GM18858 (cell line): ENCODE measurements around the gene CIB1.
"Not testable (repeated sequence)": the region's sequence is repeated elsewhere in the genome, so short reads cannot be mapped to it uniquely, and the experiment has no call there.

ENCODE experiments used
- ATAC-seq: cut with Tn5 transposase; IDR thresholded peaks from one replicate; pipeline ENCODE4 v1.9.1; 2021; ENCODE audit not compliant: unreplicated experiment

Gene CIB1

DNA sequence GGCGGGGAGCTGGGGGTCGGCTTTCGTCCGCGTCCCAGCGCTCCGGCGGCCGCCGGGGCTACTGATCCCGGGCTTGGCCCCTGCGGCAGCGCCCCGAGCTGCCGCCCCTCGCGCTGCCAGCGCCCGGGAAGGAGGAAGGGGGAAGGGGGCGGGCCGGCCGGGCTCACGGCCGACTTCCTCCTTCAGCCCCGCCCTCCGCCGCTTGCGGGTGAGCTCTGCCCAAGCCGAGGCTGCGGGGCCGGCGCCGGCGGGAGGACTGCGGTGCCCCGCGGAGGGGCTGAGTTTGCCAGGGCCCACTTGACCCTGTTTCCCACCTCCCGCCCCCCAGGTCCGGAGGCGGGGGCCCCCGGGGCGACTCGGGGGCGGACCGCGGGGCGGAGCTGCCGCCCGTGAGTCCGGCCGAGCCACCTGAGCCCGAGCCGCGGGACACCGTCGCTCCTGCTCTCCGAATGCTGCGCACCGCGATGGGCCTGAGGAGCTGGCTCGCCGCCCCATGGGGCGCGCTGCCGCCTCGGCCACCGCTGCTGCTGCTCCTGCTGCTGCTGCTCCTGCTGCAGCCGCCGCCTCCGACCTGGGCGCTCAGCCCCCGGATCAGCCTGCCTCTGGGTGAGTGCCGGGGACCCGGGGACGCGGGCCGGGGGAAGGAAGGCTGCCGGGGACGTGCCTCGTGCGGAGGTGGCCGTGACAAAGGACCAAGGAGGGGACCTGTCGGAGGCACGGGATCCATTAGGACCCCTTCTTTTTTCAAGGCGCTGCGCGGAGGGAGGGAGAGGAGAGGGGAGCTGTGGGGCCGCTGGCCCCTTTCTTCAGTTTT is 32.4 kb downstream of the CIB1 start, which contains the start of gene SEMA4B:
TSS of gene SEMA4B (plus strand) at position 201 of the 814 bp plus-strand sequence. CDS start at position 450, 249 bp downstream.
- ATAC-seq = peak; percentile 67

DNA sequence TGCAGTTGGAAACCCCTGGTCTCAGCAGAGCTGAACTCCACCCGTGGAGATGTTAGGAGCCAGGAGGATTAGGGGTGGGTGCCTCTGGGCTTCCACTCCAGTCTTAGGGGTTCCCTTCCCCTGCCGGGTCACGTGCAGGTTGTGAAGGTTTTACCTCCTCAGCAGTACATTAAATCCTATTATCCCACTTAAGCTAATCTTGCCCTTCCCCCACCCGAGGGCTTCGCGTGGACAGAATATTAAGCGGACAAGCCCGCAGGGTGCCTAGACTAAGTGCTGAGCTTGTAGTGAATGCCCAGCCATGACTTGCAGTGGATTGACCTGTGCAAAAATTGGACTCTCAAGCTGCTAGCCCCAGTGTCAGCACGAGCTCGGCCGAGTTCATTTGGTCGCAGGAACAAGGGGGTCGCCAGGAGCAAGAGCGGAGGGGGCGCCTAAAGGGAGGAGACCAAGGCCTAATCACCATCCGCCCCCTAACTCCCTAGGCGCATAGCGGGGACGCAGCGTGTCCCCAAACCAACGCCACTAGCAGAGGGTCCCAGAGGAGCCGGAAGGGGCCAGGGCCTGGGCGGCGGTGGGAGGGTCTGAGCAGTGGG is 33.1 kb downstream of the CIB1 start:
- no peak for ATAC-seq

DNA sequence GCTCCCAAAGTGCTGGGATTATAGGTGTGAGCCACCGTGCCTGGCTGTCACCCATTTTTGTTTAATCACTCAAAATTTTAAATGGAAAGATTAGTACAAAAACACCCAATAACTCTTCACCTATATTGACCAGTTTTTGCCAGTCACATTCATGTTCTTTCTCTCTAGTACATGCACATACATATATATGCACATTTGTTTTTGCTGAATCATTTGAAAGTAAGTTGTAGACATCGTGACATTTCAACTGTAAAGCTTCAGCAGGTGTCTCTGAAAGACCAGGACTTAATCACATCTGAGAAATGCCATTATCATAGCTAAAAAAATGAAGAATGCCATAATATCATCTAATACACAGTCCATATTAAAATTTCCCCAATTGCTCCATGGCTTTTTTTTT is 39.1 kb downstream of the CIB1 start:
- no peak for ATAC-seq

DNA sequence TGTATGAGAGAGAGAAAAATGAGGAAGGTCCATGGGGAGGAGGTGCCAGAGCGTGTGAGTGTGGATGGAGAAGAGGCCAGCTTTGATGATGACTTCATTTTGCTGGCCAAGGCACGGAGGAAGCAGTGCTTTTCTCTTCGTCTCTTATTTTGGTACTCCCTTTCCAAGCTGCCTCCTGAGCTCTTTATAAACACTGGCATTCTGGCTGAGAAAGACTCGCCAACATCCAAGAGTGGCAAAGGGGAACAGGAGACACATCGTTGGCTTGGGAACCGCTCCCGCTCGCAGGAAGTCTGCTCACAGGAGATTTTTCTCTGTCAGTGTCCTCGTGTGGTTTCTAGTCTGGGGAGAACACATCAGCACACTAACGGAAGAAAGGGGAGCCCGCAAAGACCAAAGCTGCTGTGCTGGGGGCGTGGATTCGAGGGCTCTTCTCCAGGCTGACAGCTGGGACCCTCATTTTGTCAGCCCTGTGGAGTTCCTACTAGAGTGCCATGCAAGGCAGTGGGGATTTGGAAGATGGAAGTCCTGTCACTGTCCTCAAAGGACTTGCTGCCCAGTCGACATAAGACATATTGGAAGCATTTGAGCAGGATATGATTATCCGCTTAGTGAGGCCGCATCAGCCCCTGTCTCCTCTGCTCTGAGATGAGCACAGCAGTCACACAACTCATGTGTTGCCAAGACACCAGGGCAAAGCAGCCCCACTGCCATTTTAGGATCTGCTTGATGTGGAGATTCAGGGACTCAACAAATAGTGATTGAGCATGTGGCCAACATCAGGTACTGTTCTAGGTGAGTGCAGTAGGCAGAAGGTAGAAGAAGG is 40.6 kb downstream of the CIB1 start:
- no peak for ATAC-seq

DNA sequence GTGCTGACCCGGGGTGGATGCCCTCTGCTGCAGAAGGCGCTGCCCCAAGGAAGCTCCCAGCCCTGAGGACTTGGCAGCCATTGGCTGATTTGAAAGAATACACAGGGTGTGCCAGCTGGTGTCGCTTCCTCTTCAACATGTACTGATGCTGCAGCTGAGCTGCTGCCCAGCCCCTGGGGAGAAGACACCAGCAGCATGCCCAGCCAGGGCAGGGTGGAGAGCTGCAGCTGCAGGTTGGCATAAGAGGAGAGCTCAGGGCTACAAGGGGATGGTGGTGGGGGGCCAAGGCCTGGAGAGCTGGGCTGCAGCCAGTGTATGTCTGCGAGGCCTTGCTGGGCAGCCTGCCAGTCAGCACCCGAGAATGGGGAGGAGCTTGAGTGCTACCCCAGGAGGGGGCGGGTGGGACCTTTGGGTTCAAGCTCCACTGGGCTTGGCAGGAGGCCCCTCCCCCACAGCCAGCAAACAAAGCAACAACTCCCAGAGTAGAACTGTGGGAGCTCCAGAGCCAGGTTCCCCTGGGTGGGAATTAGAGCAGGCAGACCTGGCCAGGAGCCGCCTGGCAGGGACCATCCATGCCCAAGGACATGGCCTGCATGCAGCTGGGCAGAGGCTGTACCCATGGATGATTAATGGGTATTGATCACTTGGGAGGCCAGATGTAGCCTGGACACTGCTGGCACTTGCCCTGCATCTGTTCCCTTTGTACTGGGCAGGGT is 41.8 kb downstream of the CIB1 start:
- peak; percentile 47 for ATAC-seq

DNA sequence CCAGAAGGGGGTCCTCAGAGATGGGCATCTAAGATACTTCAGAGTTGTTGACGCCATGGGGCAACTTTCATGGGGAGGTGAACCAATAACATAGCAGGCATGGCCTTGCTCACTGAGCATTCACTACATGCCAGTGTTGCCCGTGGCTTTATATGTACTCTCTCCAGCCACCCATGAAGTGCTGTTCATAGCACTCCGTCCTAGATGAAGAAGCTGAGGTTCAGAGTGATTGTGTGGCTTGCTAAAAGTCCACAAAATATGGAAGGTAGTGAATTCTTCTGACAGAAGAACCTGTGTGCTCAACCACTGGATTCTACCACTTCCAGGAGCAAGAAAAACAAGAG is 42.4 kb downstream of the CIB1 start:
- no peak for ATAC-seq

DNA sequence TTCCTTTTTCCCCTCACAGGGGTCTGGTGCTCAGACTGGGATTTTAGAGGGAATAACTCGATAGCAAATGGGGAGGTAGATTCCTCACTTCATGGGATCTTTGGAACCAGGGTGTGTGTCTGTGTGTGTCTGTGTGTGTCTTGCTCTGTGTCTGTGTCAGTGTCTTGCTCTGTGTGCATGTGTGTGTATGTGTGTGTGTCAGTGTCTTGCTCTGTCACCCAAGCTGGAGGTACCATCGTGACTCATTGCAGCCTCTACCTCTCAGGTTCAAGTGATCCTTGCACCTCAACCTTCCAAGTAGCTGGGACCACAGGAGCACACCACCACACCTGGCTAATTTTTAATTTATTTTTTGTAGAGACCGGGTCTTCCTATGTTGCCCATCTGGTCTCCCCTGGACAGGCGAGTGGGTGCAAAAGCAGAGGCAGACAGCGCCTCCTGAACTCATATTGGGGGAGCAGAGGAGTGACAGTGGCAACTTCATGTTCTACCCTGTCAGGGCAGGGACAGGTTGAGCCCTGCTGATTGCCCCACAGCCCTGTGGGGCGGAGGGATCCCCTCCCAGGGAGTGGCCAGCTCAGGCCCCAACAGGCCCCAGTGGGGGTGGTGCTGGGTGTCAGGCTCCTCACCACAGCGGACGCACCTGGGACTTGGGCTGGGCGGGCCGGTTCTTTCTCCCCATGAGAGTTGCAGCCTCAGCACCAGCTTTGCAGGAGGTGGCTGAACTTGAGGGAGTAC is 43.0 kb downstream of the CIB1 start:
- no peak for ATAC-seq

DNA sequence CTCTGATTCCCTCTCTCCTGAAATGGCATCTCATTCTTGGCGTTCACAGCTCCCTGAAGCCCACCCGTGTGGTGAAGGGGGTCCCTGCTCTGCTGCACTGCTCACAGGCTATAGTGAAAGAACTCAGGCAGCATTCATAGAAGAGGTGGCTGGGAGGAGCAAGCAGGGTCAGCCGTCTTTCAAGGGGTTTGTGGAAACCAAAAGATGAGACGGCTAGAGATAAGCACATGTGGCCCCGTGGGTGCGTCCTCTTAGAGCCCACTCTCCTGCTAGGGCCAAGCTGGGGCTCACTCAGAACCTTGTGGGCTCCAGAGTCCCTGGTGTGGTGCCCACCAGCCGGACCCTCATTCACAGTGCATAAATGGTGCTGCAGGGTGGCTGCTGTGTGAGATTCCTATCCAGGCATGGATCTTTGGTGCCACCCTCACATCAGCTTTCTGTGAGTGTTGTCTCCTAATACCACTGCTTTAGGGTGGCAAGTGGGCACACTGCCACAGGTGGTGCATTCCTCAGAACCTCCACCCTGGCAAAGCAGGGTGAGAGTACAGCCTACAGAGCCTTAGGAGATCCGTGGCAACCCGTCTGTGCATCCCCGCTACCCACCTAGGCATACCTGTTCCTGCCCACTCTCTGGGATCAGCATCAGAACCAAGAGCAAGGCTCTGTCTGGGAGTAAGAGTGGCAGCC is 43.8 kb downstream of the CIB1 start:
- ATAC-seq = no peak

DNA sequence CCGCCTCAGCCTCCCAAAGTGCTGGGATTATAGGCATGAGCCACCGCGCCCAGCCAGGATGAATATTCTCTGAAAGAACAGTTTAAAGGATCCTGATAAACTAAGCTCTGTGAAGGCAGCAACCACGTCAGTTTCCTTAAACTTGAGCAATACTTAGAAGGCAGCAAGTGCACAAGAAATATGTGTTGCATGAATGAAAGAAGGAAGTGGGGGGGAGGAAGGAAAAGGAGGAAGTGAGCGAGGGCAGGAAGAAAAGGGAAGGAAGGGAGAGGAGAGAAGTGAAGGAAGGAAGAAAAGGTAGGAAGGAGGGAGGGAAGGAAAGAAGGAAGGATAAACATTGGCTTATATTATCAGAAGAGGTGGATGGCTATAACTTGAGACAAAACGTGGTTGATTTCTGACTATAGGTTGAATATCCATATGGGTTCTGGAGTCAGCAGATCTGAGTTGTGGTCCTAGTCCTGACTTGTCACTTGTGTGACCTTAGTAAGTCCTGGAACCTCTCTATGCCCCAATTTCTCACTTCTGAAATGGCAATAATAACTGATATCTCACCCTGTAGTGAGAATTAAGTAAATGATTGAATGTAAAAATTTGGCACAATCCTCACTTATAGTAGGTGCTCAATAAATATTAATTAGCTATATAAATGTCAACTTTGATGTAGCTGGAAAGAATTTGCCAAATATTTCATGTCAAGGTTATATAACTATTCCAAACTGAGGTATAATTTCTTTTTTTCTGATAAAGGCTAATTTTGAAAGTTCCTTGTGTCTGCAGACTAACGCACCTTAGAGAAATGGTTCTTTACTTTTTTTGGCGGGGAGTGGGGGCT is 44.6 kb downstream of the CIB1 start:
- no peak for ATAC-seq

DNA sequence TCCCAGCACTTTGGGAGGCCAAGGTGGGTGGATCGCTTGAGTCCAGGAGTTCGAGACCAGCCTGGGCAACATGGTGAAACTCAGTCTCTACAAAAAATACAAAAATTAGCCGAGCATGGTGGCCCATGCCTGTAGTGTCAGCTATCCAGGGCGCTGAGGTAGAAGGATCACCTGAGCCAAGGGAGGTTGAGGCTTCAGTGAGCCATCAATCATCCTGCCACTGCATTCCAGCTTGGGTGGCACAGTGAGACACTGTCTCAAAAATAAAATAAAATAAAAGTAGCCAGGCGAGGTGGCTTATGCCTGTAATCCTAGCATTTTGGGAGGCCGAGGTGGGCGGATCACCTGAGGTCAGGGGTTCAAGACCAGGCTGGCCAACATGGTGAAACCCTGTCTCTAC is 45.7 kb downstream of the CIB1 start:
- not testable (repeated sequence) for ATAC-seq

DNA sequence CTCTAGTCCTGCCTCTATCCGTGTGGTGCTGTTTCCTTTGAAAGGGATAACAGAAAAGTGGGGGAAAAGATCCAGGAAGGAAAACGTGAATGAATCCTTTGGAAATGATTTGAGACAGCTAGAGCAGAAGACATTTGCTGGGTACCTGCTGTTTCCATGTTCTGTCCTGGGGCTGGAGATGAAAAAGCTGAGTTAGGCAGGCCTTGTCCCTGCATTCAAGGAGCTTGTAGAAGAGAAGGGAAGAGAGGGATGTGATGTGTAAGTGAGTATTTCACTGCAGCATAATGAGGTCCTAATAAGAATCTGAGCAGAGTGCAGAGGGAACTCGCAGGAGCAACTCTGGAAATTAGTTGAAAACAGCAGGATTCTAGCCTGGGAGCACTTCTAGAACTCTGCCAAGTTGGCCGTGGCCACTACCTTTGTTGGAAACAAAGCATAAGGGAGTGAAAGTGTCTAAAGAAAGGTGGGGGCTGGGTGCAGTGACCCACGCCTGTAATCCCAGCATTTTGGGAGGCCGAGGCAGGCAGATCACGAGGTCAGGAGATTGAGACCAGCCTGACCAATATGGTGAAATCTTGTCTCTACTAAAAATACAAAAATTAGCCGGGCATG is 46.4 kb downstream of the CIB1 start:
- ATAC-seq = no peak

DNA sequence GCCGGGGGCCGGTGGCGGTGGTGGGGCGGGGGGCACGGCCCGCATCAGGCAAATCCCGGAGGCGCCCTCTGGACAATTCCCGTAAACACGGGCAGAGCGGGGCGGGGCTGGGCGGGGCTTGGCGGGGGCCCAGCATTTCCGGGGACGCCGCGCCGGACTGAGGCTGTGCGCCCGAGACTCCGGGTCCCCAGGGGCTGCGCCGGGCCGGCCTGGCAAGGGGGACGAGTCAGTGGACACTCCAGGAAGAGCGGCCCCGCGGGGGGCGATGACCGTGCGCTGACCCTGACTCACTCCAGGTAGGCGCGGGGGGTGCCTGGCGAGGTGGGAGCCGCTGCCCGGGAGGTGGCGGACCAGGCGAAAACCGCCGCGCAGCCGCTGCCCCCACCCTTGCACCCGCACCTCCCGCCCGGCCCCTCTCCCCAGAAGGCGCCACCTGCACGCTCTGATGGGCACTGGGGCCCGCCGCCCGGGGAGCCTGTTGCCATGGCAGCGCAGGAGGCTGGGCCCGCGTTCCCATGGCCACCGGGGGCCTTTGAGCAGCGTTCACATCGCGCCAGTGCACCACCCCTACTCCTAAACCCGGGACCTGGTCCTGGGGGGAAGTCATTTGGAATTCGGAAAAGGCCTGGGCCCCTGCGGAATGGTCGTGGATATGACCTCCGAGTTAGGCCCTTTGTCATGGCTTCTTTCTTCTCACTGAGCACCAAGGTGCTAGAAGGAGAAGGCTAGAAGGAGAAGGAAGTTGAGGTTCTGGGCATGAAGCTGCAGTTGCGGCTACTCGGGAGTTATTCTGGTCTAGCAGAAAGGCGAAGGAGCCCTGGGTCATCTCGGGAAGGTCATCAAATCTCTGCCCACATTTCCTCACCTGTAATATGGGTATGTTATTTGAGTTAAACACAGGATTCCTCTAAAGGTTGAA is 48.7 kb downstream of the CIB1 start:
- peak; percentile 44 for ATAC-seq

DNA sequence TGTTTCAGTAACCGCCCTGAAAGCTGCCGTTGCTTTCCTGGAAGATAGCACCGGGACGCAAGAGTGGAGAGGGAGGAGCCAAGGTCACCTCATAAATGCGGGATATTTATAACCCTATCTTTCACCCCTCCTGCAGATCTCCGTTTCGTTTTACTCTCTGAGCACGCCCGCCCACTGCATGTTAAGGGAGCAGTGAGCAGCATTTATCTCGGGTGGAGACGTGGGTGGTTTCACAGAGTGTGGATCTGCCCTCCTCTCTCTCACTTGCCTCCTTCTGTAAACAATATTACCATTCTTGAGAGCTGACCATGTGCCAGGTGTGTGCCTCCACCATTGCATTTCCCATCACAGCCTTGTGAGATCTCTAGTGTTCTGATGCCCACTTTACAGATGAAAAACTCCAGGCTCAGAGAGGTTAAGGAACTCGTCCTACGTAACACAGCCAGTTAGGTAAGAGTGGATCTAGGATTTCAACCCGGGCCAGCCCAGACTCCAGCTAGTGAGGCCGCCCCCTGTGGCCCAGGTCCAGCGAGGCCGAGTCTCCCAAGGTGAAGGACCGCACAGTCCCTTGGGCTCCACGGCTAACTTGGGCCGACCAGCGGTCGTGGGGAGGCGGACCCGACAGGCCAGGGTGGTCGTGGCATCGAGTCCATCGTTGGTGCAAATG is 49.5 kb downstream of the CIB1 start:
- ATAC-seq = peak; percentile 41

DNA sequence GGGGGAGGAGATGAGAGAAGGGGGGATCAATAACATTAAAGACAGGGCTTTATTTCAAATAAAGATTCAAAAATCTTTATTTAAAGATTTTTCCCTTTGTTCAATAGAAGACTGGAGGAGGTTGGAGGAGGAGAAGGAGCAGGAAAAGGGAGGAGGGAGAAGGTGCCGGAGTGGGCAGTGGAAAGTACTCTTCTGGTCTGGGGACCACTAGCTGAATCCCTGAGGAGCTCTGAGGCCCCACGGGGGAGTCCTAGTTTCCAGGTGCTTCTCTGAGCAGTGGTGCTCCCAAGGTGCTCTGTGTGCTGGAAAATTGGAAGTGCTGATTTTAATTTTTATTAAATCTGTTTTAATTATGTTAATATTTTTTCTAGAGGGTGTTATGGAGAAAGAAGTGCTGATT is 52.0 kb downstream of the CIB1 start:
- no peak for ATAC-seq
